Spleen (tissue), 7 donors: ENCODE results near the gene SCFD2.

ENCODE experiments used
- CTCF ChIP-seq, 11 experiments: fragments of 200-600 bp in 7 of 11; fragments of 450-650 bp in 4 of 11; sonication (generic) in 4 of 11; IDR thresholded peaks in 8 of 11; conservative IDR thresholded peaks in 3 of 11; 1 replicate in 7 of 11; 2 replicates in 4 of 11; pipeline versions ENCODE4 v1.4.0 to v1.8.0; 2016 to 2021; ENCODE audit warnings: antibody characterized with exemption in 11 of 11, inconsistent platforms in 4 of 11, mild to moderate bottlenecking in 1 of 11
- POLR2A ChIP-seq, 3 donors: fragments of 450-650 bp; IDR thresholded peaks; one replicate each; pipeline ENCODE4 v1.5.1; 2017; ENCODE audit warnings: antibody characterized with exemption in 3 of 3, mild to moderate bottlenecking in 1 of 3
- POLR2AphosphoS5 ChIP-seq, 3 donors: sonication (generic); formaldehyde crosslinking; IDR thresholded peaks; one replicate each; pipeline ENCODE4 v1.5.1; 2017; ENCODE audit warnings: antibody characterized with exemption in 3 of 3
- donor health status: DM: no; HTN: no; CAD: no; lungs with moderate emphysema.
- donor health status: DM: no; HTN: no; CAD: no.
- donor health status: DM: no; HTN: no; CAD: no.

GRCh38 chr4:53147711-53148110 is 218.2 kb downstream of the SCFD2 start:
- no peak for TF ChIP-seq POLR2A (IDR thresholded peaks at IDR 0.05)
- no peak for TF ChIP-seq CTCF (IDR thresholded peaks at IDR 0.05 in 8 of 11, conservative IDR thresholded peaks at IDR 0.05 in 3 of 11)
- no peak for TF ChIP-seq POLR2AphosphoS5 (IDR thresholded peaks at IDR 0.05)
